Calu3 (cell line): Measurements from ENCODE around the gene NHERF2. TPM values are rescaled to one million over a fixed set of nuclear protein-coding genes. Genes with fewer than 3 reads are reported as not detected.

Experiments used
- BruUV-seq: library from RNA; stranded (reverse); fragments of 400-500 nt; replicated peaks from 2 replicates; lab custom pipeline; 2021; lab: Mats Ljungman, UMichigan
- CTCF ChIA-PET: fragments of 300-600 bp; sonication (Branson Sonifier 250); formaldehyde crosslinking; loops from one replicate; lab custom pipeline; 2022; ENCODE audit warnings: antibody characterized with exemption; lab: Charles Lee
- DNase-seq: peaks from one replicate; pipeline ENCODE4 v3.0.0; 2022
- H3K27ac Mint-ChIP-seq: one replicate; pipeline ENCODE4 v1.8.0; 2022; ENCODE audit warnings: mixed read lengths; ENCODE audit not compliant: unreplicated experiment
- H3K27me3 Mint-ChIP-seq: one replicate; pipeline ENCODE4 v1.8.0; 2022; ENCODE audit warnings: mixed read lengths; ENCODE audit not compliant: unreplicated experiment
- H3K36me3 Mint-ChIP-seq: one replicate; pipeline ENCODE4 v1.8.0; 2022; ENCODE audit warnings: mild to moderate bottlenecking, moderate library complexity, mixed read lengths; ENCODE audit not compliant: insufficient read depth, unreplicated experiment
- H3K4me1 Mint-ChIP-seq: one replicate; pipeline ENCODE4 v1.8.0; 2022; ENCODE audit warnings: mild to moderate bottlenecking, low read depth, mixed read lengths; ENCODE audit not compliant: unreplicated experiment
- H3K4me3 Mint-ChIP-seq: one replicate; pipeline ENCODE4 v1.8.0; 2022; ENCODE audit warnings: mild to moderate bottlenecking, low read depth, moderate library complexity, mixed read lengths; ENCODE audit not compliant: unreplicated experiment
- H3K9me3 Mint-ChIP-seq: one replicate; pipeline ENCODE4 v1.8.0; 2022; ENCODE audit warnings: low read depth, mixed read lengths; ENCODE audit not compliant: unreplicated experiment
- CTCF ChIP-seq: fragments of 200-600 bp; IDR thresholded peaks from one replicate; pipeline ENCODE4 v1.8.0; 2022; ENCODE audit warnings: antibody characterized with exemption; ENCODE audit not compliant: unreplicated experiment
- intact Hi-C: fragments of 100-400 bp; cut with micrococcal nuclease; formaldehyde crosslinking; loops from one replicate; pipeline ENCODE4 v1.10.0; 2022; ENCODE audit not compliant: unreplicated experiment
- total RNA-seq: library from RNA; stranded (reverse); gene quantifications from 2 replicates; pipeline ENCODE4 v1.2.3, GENCODE V29; 2022

NHERF2 gene
- total RNA-seq, 1 experiment from 2014 or later, result 15.7 TPM

GRCh38 chr16:2019518-2019920 lies 7.2 kb upstream of the NHERF2 start, which contains the start of gene NPW:
Gene NPW (plus strand): TSS chr16:2019785.
- intact Hi-C loops, result no loop called here
- DNase-seq, result peak; percentile 36
- no peak for TF ChIP-seq CTCF
- Mint-ChIP-seq H3K9me3 (no peaks in the 10 kb centered on the region), H3K27ac (no peak within 1 kb of the TSS), H3K4me1 (peaks cover 30% of the 10 kb centered on the region), H3K36me3 (peaks cover 29% of the 10 kb centered on the region), H3K27me3 (peaks cover 62% of the 10 kb centered on the region), H3K4me3 (peak within 1 kb of the TSS; percentile 66)
- no TSS peak for BruUV-seq
- CTCF ChIA-PET, result interaction anchor here (0.6 kb wide), 1 partner anchor 116 kb away, joined by 3 read pairs; the partner anchor contains the start of gene PKD1

GRCh38 chr16:2019921-2020831 lies 6.5 kb upstream of the NHERF2 start:
- Mint-ChIP-seq H3K4me3 (peak overlapping the region; percentile 66), H3K27me3 (peaks cover 66% of the 10 kb centered on the region), H3K9me3 (no peaks in the 10 kb centered on the region), H3K4me1 (peaks cover 32% of the 10 kb centered on the region), H3K36me3 (peaks cover 29% of the 10 kb centered on the region), H3K27ac (no peak overlapping the region)
- DNase-seq, result no peak
- intact Hi-C loops, result no loop called here
- no peak for TF ChIP-seq CTCF
- no TSS peak for BruUV-seq
- CTCF ChIA-PET, result interaction anchor here (0.6 to 0.7 kb wide), 3 partner anchors 21 to 582 kb away, joined by 3 read pairs; partner anchors contain the start of gene PKD1

GRCh38 chr16:2022723-2023091 lies 4.0 kb upstream of the NHERF2 start:
- Mint-ChIP-seq H3K27ac (no peak overlapping the region), H3K9me3 (no peaks in the 10 kb centered on the region), H3K36me3 (peaks cover 39% of the 10 kb centered on the region), H3K4me3 (peak overlapping the region; percentile 73), H3K4me1 (peaks cover 37% of the 10 kb centered on the region), H3K27me3 (peaks cover 62% of the 10 kb centered on the region)
- no peak for TF ChIP-seq CTCF
- DNase-seq, result peak; percentile 50
- CTCF ChIA-PET, result interaction anchor here (0.5 to 1.5 kb wide), 10 partner anchors 14 to 1327 kb away, joined by 3 to 29 read pairs (median 5); partner anchors contain the start of genes NTHL1, RAB26 and TSC2
- intact Hi-C loops, result loop anchor here (2.0 kb wide), 1 partner anchor 118 kb away; no protein-coding TSS in a partner anchor
- no TSS peak for BruUV-seq

- BruUV-seq, result no TSS peak
- Mint-ChIP-seq H3K27ac (no peak overlapping the region), H3K27me3 (peaks cover 56% of the 10 kb centered on the region), H3K4me3 (peak overlapping the region; percentile 73), H3K36me3 (peaks cover 45% of the 10 kb centered on the region), H3K4me1 (peaks cover 41% of the 10 kb centered on the region), H3K9me3 (no peaks in the 10 kb centered on the region)
- intact Hi-C loops, result loop anchor here (2.0 kb wide), 1 partner anchor 117 kb away; no protein-coding TSS in a partner anchor
- DNase-seq, result peak; percentile 97
- TF ChIP-seq CTCF, result peak; percentile 98
- CTCF ChIA-PET, result interaction anchor here (0.5 to 1.6 kb wide), 11 partner anchors 15 to 776 kb away, joined by 3 to 29 read pairs (median 4); partner anchors contain the start of genes NTHL1, RAB26 and TSC2
Observed at GRCh38 chr16:2023092-2024031, 3.3 kb upstream of the NHERF2 start.
